GM19463 (cell line): Measurements from ENCODE around the gene ARMH4.

Experiments used
- ATAC-seq: cut with Tn5 transposase; IDR thresholded peaks from one replicate; pipeline ENCODE4 v1.9.1; 2021; ENCODE audit warnings: mild to moderate bottlenecking, moderate library complexity; ENCODE audit not compliant: unreplicated experiment

Gene ARMH4

DNA sequence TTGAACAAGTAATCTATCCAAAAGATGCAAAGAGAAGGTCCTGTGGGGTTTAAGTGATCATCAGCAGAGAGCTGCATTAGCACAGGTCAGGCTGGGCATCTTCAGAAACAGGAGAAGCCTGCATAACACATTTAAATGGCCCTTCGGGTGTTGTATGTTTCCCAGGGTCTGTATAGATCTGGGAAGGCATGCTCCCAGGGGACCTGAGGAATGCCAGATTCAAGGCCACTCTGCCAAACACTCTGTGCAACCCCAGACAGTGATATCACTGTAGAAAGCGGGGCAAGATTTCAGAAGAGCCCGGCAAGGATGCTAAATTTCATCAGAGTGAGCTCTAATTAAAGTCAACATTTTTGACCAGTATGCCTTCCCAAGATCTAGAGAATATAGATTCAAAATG lies 92.9 kb downstream of the ARMH4 start:
- no peak for ATAC-seq

DNA sequence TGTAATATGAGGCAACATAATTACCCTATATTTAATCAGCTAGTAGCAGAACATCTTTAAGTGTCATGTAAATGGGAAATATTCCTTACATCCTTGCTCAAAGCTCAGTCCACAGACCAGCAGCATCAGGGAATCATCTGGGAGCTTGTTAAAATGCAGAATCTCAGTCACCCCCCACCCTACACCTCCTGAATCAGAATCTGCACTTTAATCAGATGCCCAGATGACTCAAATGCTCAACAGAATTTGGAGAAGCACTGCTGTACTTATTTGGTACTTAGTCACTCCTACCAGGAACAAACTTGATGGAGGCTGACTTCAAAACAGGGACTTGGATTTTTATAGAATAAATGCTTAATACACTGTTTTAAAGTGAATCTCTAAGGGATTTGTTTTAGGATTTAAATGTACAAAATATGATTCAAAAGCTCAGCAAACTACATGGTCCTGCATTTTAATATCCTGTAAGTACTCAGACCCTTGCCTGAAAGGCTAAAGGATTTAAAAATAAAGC lies 96.5 kb downstream of the ARMH4 start:
- no peak for ATAC-seq

DNA sequence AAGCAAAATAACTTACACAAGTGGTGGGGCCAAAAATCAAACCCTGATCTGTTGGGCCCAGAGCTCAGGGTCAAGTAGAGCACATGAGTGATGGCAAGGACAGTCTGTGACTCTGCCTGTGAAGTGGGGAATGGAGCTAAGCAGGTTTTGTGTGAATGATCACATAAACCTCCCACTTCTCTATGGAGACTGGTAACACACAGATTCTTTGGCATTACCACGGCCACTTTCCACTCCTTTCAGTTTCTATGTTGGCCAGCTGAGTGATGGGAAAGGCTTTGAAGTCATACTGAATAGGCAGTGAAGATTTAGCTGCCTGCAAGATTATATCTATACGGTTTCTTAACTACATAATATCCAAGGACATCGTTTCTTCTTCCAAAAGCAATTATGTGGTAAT lies 97.9 kb downstream of the ARMH4 start:
- no peak for ATAC-seq

DNA sequence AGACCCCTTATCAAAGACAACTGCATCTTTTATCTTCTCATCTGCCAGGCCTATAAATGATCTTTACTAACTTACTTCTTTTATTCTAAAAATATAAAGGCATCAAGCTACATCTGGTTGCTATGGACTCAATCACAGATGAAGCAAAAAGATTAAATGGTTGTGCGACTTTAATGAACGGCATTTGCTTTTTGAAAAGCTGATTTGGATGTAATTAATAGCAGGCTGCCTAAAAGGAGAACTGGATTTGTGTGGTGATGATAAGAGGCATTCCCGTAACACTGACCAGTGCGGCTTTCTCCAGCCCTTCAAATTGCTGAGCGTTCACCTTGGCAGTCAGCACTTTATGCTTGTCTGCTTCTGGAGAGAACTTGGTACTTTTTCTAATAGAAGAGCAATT lies 103.8 kb downstream of the ARMH4 start:
- no peak for ATAC-seq

DNA sequence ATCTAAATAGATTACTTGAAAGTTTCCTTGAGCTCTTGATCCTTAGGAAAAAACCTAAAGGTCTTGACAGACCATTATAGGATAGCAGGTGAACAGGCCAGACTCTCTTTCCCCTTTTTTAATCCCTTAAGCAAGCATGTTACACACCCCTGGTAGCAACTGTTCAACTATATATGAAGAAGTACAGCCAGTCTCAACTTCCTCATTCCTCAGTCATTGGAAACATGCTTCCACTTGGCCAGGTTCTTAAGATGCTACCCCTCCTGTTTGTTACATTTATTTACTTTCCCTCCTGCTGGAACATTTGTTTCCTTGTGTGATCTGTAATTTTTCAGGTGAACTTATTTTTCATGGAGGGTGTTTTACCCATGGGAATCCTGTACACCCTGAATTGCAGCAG lies 124.1 kb downstream of the ARMH4 start:
- no peak for ATAC-seq

DNA sequence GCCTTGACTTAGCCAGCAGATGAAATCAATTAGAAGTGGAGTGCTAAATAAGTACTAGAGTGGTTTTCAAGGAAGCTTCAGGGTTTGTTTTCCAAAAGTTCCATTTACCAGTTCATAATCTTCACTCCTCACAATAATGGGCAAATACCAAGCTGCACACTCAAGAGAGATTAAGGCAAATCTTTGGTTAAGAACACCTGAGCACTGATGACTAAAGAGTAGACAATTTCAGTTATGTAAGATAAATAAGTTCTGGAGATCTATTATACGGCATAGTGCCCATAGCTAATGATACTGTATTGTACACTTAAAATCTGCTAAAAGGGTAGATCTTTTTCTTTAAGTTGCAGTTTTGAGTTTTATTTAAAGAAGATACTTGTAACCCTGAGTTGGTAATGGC lies 125.0 kb downstream of the ARMH4 start:
- ATAC-seq, result no peak

DNA sequence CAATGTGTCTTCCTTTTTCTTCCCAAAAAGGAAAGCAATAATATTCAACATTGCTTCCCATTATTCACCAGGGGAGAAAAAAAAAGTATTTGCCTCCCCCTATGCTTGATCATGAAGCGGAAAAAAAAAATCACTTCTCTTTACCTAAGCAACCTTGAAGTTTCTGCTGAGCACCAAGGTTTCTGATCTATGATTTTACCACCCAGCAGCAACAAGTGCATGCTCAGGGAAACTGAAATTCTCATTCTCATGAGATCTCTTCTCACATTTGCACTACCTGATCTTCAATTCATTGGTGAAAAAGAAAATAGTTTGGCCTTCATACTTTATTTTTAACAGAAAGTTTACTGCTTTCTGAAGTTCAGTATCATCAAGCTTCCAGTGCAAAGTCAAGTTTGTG lies 125.8 kb downstream of the ARMH4 start:
- no peak for ATAC-seq

DNA sequence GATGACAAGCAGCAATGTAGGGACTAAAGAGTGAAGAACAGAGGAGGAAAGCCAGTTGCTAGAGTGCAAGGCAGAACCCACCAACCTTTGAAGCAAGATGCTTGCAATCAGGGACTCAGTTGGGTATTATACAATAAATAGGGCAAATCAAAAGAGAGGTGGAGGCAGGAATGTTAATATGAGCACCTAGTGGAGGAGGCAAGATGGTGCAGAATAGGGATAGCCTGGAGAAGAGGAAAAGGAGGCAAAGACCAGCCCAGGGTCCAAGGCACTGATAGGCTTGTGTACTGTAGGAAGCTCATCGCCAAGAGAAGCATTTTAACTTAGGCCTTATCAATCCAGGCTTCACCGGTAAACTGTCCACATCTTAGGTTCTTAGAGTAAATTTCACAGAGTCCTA lies 137.2 kb downstream of the ARMH4 start:
- no peak for ATAC-seq

DNA sequence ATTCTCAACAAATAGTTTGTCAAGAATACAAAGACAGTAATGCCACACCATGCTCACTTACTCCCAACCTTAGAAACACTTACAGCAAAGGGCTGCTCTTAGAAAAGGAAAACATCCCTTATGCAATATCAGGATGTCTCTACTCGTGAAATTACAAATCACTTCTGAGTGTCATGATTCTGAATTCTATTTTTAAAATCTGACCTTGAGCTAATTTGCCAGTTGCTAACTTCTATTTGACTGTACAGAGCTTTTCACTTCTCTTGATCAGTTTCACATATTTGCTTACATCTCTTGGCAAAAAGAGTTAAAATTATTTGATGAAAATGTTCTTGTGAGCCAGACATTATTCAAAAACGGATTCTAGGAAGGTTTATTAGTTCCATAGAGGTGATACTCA lies 149.4 kb downstream of the ARMH4 start:
- no peak for ATAC-seq

DNA sequence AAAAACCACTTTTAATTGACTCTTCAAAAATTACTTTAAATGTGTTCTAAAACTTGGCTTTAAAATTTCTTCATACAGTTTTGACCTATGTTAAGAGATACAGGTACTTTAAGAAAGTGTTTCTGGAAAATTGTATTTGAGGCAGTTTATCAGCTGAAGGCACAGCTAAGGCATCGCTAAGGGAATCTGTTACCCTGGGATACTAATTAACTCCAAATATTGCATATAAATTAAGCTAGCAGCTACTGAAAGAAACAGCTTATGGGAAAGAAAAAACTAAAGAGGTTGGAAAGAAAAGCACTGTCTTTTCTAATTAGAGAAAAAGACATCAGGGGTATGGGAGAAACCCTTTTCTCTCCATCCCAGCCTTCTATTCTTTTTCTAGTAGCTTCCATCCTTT lies 152.0 kb downstream of the ARMH4 start:
- no peak for ATAC-seq

DNA sequence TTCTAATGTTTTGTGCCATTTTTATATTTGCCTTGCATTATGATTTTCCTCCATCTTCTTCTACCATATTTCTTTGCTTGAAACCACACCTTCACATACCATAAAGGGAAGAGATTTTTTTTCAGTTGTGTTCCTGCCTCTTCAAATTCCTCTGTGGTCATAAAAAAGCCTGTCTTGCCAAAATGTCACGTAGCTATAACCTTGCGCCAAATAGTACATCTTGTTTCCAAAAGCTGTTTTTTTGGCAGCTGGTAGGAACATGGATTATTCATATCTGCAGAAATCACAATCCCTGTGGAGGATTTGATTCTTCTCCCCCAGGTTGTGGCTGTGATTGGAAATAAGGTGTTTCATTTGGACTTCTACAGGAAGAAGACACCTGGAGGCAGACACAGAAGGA lies 152.5 kb downstream of the ARMH4 start:
- no peak for ATAC-seq

DNA sequence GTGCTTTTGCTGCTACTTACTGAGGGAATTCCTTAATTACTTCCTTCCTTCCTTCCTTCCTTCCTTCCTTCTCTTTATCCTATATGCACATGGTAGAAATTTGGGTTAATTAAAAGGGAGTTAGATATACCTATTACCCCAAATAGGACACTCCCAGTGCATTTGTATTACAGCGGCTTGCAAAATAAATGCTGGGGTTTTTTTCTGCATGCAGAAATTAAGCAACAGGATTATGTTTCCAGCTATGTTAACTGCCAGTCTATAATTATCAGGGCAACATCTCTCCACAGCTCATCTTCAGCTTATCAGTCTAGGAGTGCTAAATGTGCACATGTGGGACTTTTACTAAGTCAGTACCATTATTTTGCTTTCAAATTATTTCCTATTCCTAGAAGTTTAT lies 153.2 kb downstream of the ARMH4 start:
- no peak for ATAC-seq

DNA sequence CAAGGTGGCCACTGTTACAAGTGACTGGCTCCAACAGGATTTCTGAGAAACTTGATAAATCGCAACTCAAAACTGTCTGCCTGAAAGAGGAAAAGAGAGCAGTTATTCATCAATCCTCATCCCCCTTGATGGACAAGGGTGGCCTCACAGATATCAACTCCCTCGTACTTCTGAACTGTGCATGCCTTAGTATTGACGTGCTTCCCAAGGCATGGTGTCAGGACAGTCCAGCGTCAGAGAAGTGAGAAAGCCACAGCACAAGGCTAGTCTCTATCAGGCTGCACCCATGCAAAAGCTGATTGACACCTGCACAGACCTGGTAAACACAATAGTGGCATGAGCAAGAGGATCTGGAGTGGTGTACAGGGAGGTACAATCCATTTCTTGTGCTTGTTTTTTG lies 160.7 kb downstream of the ARMH4 start:
- ATAC-seq, result no peak

DNA sequence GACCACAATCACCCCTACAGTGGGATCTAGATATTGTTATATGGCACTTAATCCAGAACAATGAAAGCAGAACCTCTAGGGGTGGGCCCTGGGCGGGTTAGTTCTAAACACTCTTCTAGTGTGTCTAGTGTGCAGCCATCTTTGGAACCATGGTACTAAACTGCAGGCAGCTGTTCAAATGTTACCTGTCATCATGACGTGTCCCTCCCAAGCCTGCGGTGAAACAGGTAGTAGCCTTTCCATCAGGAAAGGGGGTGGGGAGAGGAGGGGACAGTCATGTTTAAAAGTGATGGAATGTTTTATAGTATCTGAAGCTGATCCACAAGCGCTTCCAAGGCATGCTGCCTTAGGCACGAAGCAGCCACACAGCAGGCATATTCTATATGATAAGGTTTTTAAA lies 163.6 kb downstream of the ARMH4 start:
- no peak for ATAC-seq

DNA sequence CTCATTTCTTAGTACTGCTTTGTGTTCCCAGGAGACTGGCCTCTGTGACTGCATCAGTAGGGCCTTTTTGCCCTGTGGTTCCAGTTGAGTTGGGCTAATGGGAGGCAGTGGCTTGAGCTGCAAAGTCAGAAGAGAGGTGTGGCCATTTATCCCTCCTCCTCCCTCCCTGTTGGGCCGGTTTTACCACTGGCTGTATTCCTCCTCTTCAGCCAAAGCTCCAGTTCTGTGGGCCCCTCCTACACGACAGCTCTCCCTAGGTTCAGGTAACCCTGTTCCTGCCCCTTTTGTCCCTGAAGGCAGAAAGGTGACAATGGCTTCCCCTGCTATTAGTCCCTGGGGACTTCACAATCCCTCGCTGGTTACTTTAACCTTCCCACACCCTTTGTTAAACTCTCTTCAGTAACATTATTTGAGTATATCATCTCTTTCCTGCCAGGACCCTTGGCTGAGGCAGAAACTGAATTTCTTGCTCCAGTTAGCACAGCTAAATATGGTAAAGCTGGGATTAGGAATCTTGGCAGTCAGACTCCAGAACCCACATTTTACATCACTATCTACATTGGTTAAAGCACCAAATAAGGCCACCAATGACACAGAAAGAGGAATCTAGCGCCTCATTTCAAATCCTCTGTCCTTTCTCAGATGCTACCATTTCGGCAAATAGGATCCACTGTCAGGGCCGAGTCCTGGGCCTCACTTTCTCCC lies 164.3 kb downstream of the ARMH4 start:
- ATAC-seq, result no peak

DNA sequence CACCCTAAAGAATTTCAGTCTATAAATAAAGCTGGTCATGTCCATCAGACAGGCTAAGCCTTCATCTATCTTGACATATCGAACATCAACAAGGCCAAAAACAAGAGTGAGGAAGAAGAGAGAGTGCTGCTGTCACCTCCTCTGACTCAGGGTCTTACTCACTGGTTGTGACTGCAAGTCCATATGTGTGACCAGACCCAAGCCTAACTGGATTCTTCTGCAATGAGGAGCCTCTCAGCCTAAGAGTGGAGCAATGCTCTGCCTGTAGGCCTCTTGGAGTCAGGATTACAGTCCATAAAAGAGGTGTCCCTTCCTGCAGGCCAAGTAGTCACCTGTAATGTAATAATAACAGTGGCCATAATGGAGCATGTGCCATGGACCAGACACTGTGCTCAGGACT lies 165.0 kb downstream of the ARMH4 start:
- ATAC-seq, result no peak

DNA sequence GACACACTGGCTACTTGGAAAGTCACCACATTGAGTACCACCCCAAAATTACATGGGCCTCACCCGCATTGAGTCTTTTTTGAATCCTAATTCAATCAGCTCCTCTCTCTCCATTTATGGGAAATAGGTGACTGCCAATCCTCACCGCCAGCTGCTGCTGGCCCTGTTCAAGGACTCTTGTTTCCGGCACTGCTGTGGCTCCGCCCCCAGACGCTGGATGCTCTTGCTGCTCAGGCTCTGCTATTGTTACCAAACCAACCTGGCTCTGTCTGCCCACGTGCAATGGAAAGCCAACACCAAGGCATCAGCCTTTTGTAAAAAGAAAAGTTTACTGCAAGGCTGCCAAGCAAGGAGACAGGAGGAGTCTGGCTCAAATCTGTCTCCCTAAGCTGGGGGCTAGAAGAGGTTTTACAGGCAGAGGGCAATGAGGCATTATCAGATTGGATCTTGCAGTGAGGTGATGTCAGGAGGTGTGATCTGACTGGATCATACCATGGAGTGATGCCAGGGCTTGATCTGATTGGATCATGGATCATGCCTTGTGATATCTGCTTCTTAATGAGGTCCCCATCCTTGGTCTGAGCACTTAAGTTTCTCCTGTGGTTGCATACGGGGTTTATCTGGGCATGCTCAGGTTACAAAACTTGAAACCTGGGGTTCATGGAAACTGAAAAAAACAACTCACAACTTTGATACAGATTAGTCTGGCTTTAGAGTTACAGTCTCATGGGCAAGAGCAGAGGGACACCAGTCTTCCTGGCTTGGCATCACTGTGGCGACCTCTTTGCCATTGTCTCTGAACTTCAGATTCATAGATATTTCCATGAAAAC lies 169.0 kb downstream of the ARMH4 start:
- no peak for ATAC-seq

DNA sequence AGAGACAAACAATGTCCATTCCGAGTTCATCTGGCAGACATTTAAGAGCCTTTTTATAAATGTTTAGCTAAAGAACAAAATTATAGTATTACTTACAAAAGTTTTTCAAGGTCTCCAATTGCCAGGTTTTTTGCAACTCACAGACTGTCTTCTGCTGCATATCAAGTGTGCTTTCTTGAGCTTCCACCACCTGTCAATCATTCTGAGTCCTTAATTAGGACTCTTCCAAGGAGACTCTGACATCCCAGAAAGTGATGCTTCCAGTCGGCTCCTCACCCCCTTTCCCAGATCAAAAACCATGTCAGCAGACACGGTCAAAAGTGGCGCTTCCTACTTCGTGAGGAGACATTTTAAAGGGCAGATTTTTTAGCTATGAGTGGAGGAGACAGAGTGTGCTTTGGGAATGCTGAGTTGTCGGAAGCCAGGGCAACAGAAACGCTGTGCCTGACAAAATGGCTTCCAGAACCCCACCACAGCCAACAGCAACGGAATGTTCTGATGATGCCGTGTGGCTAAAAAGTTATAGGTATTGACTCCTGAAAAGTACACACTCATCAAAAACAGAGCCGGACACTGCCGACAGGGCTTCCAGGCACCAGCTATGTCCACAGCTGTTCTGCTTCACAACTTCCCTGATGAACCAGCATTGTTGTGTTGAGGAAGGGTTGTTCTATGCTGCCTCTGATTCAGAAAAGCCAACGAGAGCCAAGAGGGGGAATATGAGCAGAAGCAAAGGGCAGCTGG lies 170.0 kb downstream of the ARMH4 start:
- ATAC-seq, result no peak

DNA sequence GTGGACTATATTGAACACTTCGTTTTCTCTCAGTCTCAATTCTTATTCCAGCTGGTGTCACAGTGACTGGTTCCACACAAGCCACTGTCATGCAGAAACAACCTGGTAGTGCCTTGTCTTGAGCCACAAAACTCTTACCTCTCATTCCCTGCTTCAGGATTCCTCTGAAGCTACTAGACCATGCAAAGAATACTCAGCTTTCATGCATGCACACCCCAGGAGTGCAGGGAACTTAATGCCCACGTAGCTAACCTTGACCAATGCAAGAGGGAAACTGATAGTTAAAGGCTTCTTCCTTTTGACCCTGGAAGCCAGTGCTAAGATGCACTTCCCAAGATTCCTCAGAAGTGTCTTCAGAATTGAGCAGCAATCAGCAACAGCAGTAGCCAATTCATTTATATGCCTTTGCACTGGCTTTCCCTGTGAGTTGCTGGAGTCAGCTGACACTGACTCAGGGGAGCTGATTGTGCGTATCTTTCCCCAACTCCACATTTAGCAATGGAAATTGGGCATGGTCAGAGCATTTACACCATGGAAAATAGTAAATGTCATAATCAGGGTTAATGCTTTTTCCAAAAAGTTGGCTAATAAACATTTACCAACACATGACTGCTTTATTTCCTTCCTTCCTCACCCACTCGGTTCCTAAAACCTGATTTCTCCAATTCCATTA lies 172.5 kb downstream of the ARMH4 start:
- no peak for ATAC-seq

DNA sequence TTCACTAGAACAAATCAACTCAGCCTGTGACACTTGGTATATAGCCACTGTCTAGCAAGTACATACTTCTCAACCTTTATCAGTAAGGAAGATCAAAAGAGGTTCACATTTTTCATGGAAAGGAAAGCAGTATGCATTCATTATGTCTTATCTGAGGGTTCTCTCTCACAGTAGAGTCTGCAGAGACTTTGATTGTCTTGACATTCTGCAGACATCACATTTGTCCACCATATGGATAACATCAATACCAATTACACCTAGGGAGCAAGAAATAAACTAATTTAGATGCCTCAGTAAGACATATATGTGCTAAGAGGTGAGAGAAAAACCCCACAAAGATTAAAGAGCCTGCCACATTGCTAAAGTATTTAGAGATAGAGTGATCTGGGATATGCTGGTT lies 175.3 kb downstream of the ARMH4 start:
- ATAC-seq, result no peak

DNA sequence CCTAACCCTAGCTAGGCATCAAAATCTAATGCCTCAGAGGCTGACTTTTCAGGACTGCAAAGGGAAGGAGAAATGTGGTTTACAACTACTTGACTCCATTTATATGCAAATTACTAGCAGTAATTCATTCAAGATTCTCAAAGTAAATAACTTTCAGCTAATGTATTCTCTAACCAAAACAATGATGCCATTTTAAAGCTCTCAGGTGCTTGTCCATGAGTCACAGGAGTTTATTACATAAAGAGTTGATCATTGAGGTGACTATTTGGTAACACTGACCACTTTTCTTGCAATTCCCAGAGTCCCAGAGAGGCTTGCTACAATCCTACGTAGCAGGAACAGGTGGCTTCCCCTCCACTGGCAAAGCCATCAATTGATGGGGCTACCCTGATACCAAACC lies 177.1 kb downstream of the ARMH4 start:
- no peak for ATAC-seq
